NCI-H345 treated with DMSO at 0.1 percent for 48 hours (cell line): ENCODE data around the gene PRMT1.
"Not testable (repeated sequence)": the region's sequence is repeated elsewhere in the genome, so short reads cannot be mapped to it uniquely, and the experiment has no call there.

ENCODE experiments used
- DNase-seq: peaks from one replicate; lab custom pipeline; 2025; ENCODE audit not compliant: unreplicated experiment; lab: John Stamatoyannopoulos, UW

The PRMT1 gene

DNA sequence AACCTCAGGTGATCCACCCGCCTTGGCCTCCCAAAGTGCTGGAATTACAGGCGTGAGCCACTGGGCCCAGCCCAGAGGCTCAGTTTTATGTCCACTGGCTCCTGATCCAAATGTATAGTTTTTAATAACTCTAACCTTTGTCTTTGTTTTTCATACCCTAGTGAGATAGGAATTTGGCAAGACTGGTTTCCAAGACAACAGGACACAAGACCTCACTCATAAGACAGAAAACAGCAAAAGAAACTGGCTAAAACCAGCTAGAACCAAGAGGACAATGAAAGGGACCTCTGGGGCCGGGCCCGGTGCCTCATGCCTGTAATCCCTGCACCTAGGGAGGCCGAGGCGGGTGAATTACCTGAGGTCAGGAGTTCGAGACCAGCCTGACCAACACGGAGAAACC is 41.4 kb downstream of the PRMT1 start:
- DNase-seq = no peak

DNA sequence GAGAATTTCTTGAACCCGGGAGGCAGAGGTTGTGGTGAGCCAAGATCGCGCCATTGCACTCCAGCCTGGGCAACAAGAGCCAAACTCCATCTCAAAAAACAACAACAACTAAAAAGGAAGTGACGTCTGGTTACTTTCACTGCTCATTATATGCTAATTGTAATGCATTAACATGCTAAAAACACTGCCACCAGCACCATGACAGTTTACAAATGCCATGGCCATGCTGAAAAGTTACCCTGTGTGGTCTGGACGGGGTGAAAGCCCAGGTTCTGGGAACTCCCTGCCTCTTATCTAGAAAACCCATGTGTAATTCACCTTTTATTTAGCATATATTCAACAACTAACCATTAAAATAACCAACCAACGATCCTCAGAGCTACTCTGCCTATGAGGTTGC is 41.9 kb downstream of the PRMT1 start:
- no peak for DNase-seq

DNA sequence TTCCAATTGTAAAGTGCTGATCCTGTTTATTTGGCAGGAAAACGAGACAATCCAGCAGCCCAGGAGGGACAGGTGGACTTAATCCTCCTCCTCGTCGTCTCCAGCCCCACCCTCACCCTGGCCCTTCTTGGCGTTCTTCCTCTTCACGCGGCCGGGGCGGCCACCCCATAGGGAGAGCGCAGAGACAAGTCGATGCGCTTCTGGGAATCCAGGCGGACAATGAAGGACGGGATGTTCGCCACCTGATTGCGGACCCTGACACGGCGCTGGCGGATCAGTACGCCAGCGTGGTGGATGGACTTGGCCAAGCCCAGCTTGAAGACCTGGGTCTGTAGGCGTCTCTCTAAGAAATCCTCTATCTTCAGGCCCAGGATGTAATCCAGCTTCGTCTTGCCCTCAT is 42.3 kb downstream of the PRMT1 start:
- not testable (repeated sequence) for DNase-seq

DNA sequence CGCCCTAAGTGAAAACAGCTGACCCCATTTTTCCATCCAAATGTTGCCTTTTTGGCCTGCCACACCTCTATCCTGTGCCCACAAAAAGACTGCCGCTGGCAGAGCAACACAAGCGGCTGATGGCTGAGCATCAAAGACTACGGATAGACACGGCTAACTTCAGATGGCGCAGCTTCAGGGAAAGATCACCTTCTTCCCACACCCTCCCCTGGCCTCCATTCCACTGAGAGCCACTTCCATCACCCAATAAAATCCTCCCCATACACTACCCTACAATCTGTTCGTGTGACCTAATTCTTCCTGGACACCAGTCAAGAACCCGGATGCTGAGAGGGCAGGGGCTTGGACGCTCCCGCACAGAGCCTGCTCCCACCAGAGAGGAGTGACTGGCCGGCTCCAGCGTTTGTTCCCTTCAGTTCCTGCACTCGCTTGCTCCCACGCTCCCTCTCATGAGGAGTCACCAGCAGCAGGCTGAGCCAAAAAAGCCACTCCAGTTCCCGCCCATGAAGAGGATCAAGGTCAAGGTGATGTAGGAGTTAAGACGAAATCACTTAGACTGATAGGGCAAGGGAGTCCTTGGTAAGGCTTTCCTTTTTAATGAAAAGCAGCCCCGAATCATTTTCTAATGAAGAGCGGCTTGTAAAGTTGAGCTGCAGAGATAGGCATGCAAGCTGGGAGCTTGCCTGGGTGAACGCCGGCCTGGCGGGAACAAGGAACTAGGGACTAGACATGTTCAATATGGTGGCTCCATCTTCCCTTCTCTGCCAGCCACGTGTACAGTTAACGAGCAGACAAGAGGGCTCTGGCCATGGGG is 50.4 kb downstream of the PRMT1 start:
- DNase-seq = no peak

DNA sequence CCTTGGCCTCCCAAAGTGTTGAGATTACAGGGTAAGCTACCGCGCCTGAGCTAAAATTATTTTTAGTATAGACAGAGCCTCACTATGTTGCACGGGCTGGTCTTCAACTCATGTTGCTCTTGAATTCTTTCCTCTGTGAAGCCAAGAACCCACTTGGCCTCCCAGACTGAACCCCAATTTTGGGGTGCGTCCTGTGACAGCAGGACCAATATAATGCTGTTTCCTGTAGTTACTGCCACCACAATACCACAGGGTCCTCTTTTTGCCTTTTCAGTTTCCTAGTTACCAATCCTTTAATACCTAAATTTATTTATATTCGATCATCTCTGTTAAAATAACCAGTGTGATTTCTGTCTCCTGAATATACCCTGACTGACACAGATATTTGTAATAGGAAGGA is 53.1 kb downstream of the PRMT1 start:
- DNase-seq = no peak
